Muscle of leg (tissue), 16 donors: ENCODE data around the gene IL12RB2. TPM values are rescaled to one million over a fixed set of nuclear protein-coding genes. Genes with fewer than 3 reads are reported as not detected.

Experiments used
- DNase-seq: peaks from one replicate; pipeline ENCODE4 v3.0.0; 2013
- H3K27ac ChIP-seq: one replicate; pipeline ENCODE4 v1.5.1; 2013; ENCODE audit warnings: mild to moderate bottlenecking, low read length, control low read depth
- H3K27me3 ChIP-seq: one replicate; pipeline ENCODE4 v1.6.1; 2013; ENCODE audit warnings: low read length; ENCODE audit not compliant: control insufficient read depth, insufficient read depth
- H3K36me3 ChIP-seq: one replicate; pipeline ENCODE4 v1.6.1; 2013; ENCODE audit warnings: low read length; ENCODE audit not compliant: control insufficient read depth, insufficient read depth
- H3K4me1 ChIP-seq: one replicate; pipeline ENCODE4 v1.6.1; 2013; ENCODE audit warnings: low read length; ENCODE audit not compliant: control insufficient read depth, insufficient read depth
- H3K4me3 ChIP-seq: one replicate; pipeline ENCODE4 v1.5.1; 2013; ENCODE audit warnings: low read length, control low read depth
- H3K9me3 ChIP-seq: replicated peaks from 2 replicates; pipeline ENCODE4 v1.6.1; 2013; ENCODE audit warnings: low read depth, low read length; ENCODE audit not compliant: control insufficient read depth
- WGBS: methylation state at CpG from one replicate; pipeline ENCODE4 v1.1.5; 2013; ENCODE audit warnings: missing lambda C conversion rate; ENCODE audit not compliant: insufficient coverage; 5-methylcytosine and 5-hydroxymethylcytosine counted together
- long read RNA-seq, 11 donors: transcript quantifications; one replicate each; lab custom pipeline, GENCODE V29; 2026
- polyA plus RNA-seq, 8 donors: library from polyadenylated mRNA; unstranded; fragments of 120-200 nt; gene quantifications; one replicate each; pipeline versions ENCODE4 v1.2.1 to v1.2.3, GENCODE V29; 2013; ENCODE audit warnings: inconsistent platforms in 1 of 8, low replicate concordance in 1 of 8; ENCODE audit not compliant: insufficient read length in 8 of 8, insufficient read depth in 1 of 8
- total RNA-seq: library from RNA; stranded (reverse); fragments of 120-200 nt; gene quantifications from one replicate; pipeline ENCODE4 v1.2.4, GENCODE V29; 2013

Gene IL12RB2, protein sequence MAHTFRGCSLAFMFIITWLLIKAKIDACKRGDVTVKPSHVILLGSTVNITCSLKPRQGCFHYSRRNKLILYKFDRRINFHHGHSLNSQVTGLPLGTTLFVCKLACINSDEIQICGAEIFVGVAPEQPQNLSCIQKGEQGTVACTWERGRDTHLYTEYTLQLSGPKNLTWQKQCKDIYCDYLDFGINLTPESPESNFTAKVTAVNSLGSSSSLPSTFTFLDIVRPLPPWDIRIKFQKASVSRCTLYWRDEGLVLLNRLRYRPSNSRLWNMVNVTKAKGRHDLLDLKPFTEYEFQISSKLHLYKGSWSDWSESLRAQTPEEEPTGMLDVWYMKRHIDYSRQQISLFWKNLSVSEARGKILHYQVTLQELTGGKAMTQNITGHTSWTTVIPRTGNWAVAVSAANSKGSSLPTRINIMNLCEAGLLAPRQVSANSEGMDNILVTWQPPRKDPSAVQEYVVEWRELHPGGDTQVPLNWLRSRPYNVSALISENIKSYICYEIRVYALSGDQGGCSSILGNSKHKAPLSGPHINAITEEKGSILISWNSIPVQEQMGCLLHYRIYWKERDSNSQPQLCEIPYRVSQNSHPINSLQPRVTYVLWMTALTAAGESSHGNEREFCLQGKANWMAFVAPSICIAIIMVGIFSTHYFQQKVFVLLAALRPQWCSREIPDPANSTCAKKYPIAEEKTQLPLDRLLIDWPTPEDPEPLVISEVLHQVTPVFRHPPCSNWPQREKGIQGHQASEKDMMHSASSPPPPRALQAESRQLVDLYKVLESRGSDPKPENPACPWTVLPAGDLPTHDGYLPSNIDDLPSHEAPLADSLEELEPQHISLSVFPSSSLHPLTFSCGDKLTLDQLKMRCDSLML
- total RNA-seq = 1.2 TPM
- polyA plus RNA-seq = 1 to 10 TPM in 2 of 8 donors, under 1 TPM in 6; 0.52 to 1.4 (median 0.84) TPM
- long read RNA-seq, donor 1 = 0 reads
- long read RNA-seq, donor 2 = 0 reads
- long read RNA-seq, donor 3 = 0 reads
- long read RNA-seq, donor 4 = 0 reads
- long read RNA-seq, donor 5, partial matches to known transcripts = 1,232 of 1,492 reads
- long read RNA-seq, donor 5, other reads (novel, unspliced or antisense) = 260 of 1,492 reads
- long read RNA-seq, donor 6, partial matches to known transcripts = 0 of 1 reads
- long read RNA-seq, donor 6, other reads (novel, unspliced or antisense) = 0 of 1 reads
- long read RNA-seq, donor 7 = 0 reads
- long read RNA-seq, donor 8 = 0 reads
- long read RNA-seq, donor 9 = 0 reads
- long read RNA-seq, donor 10, partial matches to known transcripts = 522 of 700 reads
- long read RNA-seq, donor 10, other reads (novel, unspliced or antisense) = 178 of 700 reads
- long read RNA-seq, donor 11 = 0 reads

DNA sequence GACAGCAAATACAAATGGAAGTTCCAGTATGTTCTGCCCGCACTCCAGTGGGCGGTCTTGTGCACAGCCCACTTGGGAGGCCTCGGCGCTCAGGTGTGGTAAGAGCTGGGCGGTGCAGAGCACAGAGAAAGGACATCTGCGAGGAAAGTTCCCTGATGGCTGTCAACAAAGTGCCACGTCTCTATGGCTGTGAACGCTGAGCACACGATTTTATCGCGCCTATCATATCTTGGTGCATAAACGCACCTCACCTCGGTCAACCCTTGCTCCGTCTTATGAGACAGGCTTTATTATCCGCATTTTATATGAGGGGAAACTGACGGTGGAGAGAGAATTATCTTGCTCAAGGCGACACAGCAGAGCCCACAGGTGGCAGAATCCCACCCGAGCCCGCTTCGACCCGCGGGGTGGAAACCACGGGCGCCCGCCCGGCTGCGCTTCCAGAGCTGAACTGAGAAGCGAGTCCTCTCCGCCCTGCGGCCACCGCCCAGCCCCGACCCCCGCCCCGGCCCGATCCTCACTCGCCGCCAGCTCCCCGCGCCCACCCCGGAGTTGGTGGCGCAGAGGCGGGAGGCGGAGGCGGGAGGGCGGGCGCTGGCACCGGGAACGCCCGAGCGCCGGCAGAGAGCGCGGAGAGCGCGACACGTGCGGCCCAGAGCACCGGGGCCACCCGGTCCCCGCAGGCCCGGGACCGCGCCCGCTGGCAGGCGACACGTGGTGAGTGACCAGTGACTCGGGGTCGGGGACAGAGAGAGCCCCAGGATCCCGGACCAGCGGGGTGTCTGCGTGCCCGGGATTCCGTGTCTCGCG is at the start of gene IL12RB2:
TSS of gene IL12RB2 (plus strand) at position 623 of the 810 bp plus-strand sequence. CDS start 12,496 bp downstream, outside the sequence.
- H3K9me3 ChIP-seq = no peaks in the 10 kb centered on the region
- peaks cover 7% of the 10 kb centered on the region for H3K4me1 ChIP-seq
- DNase-seq = peak; percentile 20

DNA sequence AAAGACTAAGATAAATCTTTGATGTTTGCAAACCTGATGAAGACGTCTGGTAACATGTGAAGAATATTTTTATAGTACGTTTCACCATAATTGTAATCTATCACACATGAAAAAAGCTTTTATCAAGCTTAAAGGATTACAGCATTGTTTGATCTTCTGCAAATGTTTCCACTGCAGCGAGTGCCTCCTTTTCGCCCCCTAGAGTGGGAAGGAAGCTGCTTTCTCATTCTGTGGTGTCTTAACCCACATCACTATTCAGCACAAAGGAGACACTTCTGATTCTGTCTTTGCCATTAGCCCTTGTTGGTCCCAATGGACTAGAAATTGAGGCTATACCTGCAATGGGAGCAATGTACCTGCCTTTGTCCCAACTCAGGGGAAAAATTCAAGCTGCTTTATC is 46.0 kb upstream of the IL12RB2 start:
- no peak overlapping the region for H3K27ac ChIP-seq
- DNase-seq = no peak
- WGBS = no CpG with 5 or more reads among the region's 4 CpGs

More for the DNA sequence above, at the start of gene IL12RB2:
- H3K36me3 ChIP-seq = no peaks in the 10 kb centered on the region
- WGBS = 2% methylated on average over 61 of the region's 75 CpGs
- peaks cover 23% of the 10 kb centered on the region for H3K27me3 ChIP-seq
- no peak within 1 kb of the TSS for H3K27ac ChIP-seq
- peak within 1 kb of the TSS; percentile 21 for H3K4me3 ChIP-seq

DNA sequence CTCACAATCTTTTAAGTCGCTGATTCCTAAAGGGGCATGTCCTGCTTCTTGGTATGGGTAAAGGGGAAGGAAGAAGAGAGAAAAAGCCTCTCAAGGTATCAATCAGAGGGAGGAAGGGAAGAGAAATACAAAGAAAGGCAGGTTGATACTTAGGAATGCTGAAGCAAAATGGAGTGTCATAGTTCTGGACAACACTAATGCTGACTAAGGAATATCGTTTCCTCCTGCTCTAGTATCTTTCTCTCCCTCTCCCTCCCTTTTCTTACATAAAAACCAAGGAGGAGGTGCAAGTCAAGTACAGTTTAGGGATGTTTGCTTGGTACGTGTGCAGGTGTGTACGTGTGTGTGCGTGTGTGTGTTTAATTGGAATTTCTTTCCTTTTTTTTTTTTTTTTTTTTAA is 44.9 kb upstream of the IL12RB2 start:
- Histone ChIP-seq H3K27me3 (no peaks in the 10 kb centered on the region), H3K27ac (no peak overlapping the region), H3K36me3 (no peaks in the 10 kb centered on the region), H3K4me3 (no peak overlapping the region), H3K4me1 (no peaks in the 10 kb centered on the region), H3K9me3 (no peaks in the 10 kb centered on the region)
- no peak for DNase-seq
- no CpG with 5 or more reads among the region's 5 CpGs for WGBS

More for the DNA sequence above, 46.0 kb upstream of the IL12RB2 start:
- Histone ChIP-seq H3K27me3 (no peaks in the 10 kb centered on the region), H3K4me1 (no peaks in the 10 kb centered on the region), H3K9me3 (no peaks in the 10 kb centered on the region), H3K4me3 (no peak overlapping the region), H3K36me3 (no peaks in the 10 kb centered on the region)

DNA sequence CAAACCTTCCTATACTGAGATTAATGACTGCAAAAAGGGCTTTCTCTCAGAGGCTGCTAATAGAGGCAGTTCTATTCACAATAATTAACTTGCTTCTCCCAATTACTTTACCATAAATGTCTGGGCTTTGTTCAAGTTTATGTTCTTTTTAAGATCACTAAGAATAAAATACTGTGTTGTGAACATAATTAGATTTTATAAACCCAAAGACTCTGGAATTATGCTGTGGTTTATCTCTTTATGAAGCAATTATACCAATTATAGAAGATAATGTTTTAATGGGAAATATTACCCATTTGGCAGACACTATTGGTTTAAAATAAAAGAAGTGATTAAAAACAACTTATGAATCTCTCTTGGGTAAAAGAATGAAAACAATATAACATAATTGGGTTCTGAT is 43.5 kb upstream of the IL12RB2 start:
- H3K36me3 ChIP-seq = no peaks in the 10 kb centered on the region
- no peaks in the 10 kb centered on the region for H3K4me1 ChIP-seq
- no peaks in the 10 kb centered on the region for H3K27me3 ChIP-seq
- H3K27ac ChIP-seq = no peak overlapping the region
- DNase-seq = no peak
- no peaks in the 10 kb centered on the region for H3K9me3 ChIP-seq
- H3K4me3 ChIP-seq = no peak overlapping the region

DNA sequence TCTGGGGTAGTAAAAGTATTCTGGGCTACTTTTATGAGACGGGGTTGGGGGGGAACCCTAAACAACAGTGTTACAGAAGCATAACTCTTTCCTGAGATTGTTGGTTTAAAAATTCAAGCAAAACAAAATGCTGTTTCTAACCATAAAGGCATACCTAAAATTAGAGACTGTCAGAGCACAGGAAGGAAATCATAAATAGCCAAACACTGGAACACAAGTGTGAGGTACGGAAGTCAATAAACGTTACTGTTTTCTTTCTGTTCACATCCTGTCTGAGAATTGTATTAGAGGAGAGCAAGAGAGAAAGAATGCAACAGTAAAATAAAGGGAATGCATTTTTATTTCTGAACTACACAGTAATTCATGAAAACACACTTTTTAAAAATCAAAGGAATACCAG is 42.8 kb upstream of the IL12RB2 start:
- no peaks in the 10 kb centered on the region for H3K27me3 ChIP-seq
- no peaks in the 10 kb centered on the region for H3K9me3 ChIP-seq
- DNase-seq = peak; percentile 10
- H3K4me3 ChIP-seq = no peak overlapping the region
- no peaks in the 10 kb centered on the region for H3K4me1 ChIP-seq
- no peak overlapping the region for H3K27ac ChIP-seq
- no peaks in the 10 kb centered on the region for H3K36me3 ChIP-seq
- no CpG with 5 or more reads among the region's 3 CpGs for WGBS

DNA sequence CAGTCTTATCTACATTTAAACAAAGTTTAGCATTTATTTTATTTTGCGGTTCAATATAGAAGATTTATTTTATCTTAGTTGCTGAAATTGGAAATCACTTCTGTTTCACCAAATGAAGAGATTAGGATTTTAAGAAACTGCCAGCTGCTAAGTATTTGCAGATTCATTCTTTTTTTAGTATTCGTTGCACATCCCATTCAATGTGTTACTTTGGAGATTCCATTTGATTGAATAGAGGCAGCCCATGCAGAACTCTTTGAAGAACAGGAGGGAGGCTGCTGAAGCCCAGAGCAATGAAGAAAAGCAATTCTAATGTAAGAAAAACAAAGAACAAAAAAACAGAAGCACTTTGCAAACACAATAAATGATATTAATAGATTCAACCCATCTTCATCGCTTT is 38.6 kb upstream of the IL12RB2 start:
- Histone ChIP-seq H3K4me3 (no peak overlapping the region), H3K27me3 (no peaks in the 10 kb centered on the region), H3K36me3 (no peaks in the 10 kb centered on the region), H3K9me3 (peaks cover 4% of the 10 kb centered on the region), H3K4me1 (no peaks in the 10 kb centered on the region), H3K27ac (no peak overlapping the region)
- no CpG with 5 or more reads among the region's 3 CpGs for WGBS
- no peak for DNase-seq

DNA sequence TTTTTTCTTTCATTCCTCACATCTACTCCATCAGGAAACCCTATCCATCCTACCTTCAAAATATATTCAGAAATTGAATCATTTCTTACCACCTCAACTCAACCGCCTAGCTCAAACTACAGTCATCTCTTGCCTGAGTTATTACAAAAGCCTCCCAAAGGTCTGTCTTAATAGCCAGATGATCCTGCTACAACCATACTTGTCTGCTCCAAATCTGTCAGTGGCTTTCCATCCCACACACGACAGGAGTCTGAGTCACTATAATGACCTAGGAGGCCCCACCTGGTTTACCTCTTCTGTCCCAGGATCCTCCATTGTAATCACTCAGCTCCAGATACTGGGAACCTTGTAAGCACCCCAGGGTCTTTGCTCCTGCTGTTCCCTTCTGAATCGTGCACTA is 37.1 kb upstream of the IL12RB2 start:
- Histone ChIP-seq H3K27me3 (no peaks in the 10 kb centered on the region), H3K36me3 (no peaks in the 10 kb centered on the region), H3K27ac (no peak overlapping the region), H3K4me1 (no peaks in the 10 kb centered on the region), H3K9me3 (peaks cover 4% of the 10 kb centered on the region), H3K4me3 (no peak overlapping the region)
- no peak for DNase-seq
- 91% methylated on average over 3 of the region's 3 CpGs for WGBS

DNA sequence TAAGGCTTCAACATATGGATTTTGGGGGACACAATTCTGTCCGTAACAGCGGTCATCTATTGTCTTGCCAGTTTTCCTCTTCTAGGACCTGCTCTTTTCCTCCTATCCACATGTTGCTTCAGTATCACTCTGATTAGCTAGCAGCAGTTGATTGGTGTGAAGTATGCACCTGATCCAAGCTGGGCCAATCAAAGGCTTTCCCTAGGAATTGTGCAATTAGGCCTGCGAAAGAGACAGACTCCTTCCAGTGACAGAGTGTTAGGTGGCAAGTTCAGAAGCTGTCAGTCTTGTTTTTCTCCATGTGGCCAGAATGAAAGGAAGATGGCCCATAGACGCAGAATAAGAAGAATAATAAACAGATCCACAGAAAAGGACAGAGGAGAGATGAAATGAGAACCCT is 34.1 kb upstream of the IL12RB2 start:
- no peak for DNase-seq
- Histone ChIP-seq H3K27me3 (no peaks in the 10 kb centered on the region), H3K4me3 (no peak overlapping the region), H3K9me3 (peaks cover 4% of the 10 kb centered on the region), H3K4me1 (no peaks in the 10 kb centered on the region), H3K27ac (no peak overlapping the region), H3K36me3 (no peaks in the 10 kb centered on the region)
- 80% methylated on average over 1 of the region's 4 CpGs for WGBS

DNA sequence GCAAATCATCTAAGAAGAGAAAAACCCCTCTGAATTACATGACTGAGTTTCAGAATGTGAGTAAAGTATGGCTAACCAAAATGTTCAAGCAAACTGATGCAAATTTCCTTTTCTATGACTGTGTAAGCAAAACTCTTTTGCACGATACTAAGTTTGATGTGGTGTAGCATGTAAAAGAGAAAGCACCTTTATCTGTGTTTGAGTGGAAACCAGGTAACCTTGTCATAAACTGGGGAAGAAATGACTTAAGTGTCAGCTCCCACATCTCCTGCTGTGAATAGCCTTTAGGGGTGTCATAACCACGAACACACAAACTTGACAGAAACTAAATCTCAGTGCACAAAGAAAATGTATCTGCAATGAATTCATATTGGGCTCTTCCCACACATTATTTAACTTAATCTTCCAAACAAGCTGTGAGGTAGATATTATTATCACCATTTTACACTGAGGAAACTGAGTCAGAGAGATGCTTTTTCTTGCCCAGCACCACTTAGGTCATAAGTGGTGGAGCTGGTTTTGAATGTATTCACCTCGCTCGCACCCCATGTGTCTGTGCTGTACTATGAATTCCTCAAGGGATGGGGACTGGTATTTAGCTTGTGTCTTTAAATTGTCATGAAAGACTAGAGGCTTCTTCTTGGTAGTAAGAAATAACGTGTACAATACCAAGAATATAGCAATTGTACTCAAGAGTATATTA is 32.9 kb upstream of the IL12RB2 start:
- Histone ChIP-seq H3K4me1 (no peaks in the 10 kb centered on the region), H3K36me3 (no peaks in the 10 kb centered on the region), H3K27me3 (no peaks in the 10 kb centered on the region), H3K9me3 (peaks cover 4% of the 10 kb centered on the region), H3K27ac (no peak overlapping the region), H3K4me3 (no peak overlapping the region)
- no peak for DNase-seq
- 100% methylated on average over 2 of the region's 5 CpGs for WGBS
